H1 (cell line): Measurements from ENCODE around the gene POM121L2.

ENCODE experiments used
- BRCA1 ChIP-seq: IDR thresholded peaks from 2 replicates; pipeline ENCODE4 v1.6.1; 2012; ENCODE audit warnings: low read depth, low read length, improper control_type of control experiment
- CEBPB ChIP-seq: IDR thresholded peaks from 2 replicates; pipeline ENCODE4 v1.6.1; 2012; ENCODE audit warnings: low read depth, low read length
- CTBP2 ChIP-seq: IDR thresholded peaks from 2 replicates; pipeline ENCODE4 v1.7.0; 2011; ENCODE audit warnings: borderline replicate concordance, mild to moderate bottlenecking, moderate library complexity, mixed read lengths, low read length; ENCODE audit not compliant: insufficient read depth, insufficient read length
- CTCF ChIP-seq, 3 experiments: IDR thresholded peaks; 1 replicate in 2 of 3; 2 replicates in 1 of 3; pipeline versions ENCODE4 v1.5.1 to v1.6.1; 2011; ENCODE audit warnings: low read length in 3 of 3, mild to moderate bottlenecking in 3 of 3, inconsistent platforms in 2 of 3, low read depth in 1 of 3, moderate library complexity in 1 of 3; ENCODE audit not compliant: insufficient read depth in 1 of 3; ENCODE audit errors: control extremely low read depth in 1 of 3
- EZH2 ChIP-seq: fragments of 200-600 bp; sonication (generic); IDR thresholded peaks from 2 replicates; pipeline ENCODE4 v1.7.1; 2012; ENCODE audit warnings: low read depth, mild to moderate bottlenecking, moderate library complexity, low read length, inconsistent platforms; ENCODE audit not compliant: severe bottlenecking
- JUN ChIP-seq: IDR thresholded peaks from 2 replicates; pipeline ENCODE4 v1.6.1; 2011; ENCODE audit warnings: low read depth, mild to moderate bottlenecking, improper control_type of control experiment, low read length
- NANOG ChIP-seq: IDR thresholded peaks from 2 replicates; pipeline ENCODE4 v1.6.1; 2011; ENCODE audit warnings: low read length, low read depth, mild to moderate bottlenecking, inconsistent platforms; ENCODE audit not compliant: insufficient read depth, poor library complexity, severe bottlenecking
- POLR2A ChIP-seq, 2 experiments: IDR thresholded peaks; 1 replicate in 1 of 2; 2 replicates in 1 of 2; pipeline ENCODE4 v1.6.1; 2011; ENCODE audit warnings: low read depth in 2 of 2, low read length in 2 of 2, mild to moderate bottlenecking in 2 of 2; ENCODE audit errors: control extremely low read depth in 1 of 2
- POLR2AphosphoS5 ChIP-seq: IDR thresholded peaks from 2 replicates; pipeline ENCODE4 v1.6.1; 2011; ENCODE audit warnings: low read depth, low read length
- RNF2 ChIP-seq: fragments of 200-900, 300-1000 bp; sonication (generic); IDR thresholded peaks from 2 replicates; pipeline ENCODE4 v1.7.1; 2016; ENCODE audit warnings: borderline replicate concordance, low read depth, mild to moderate bottlenecking, antibody characterized with exemption, low read length; ENCODE audit not compliant: poor library complexity, severe bottlenecking; ENCODE audit errors: missing control alignments
- SUZ12 ChIP-seq: fragments of 200-600 bp; sonication (generic); IDR thresholded peaks from 2 replicates; pipeline ENCODE4 v1.6.1; 2012; ENCODE audit warnings: mild to moderate bottlenecking, inconsistent platforms, low read length, moderate library complexity, mixed read lengths
- TAF1 ChIP-seq: IDR thresholded peaks from 2 replicates; pipeline ENCODE4 v1.6.1; 2011; ENCODE audit warnings: mild to moderate bottlenecking, low read depth, low read length
- YY1 ChIP-seq: IDR thresholded peaks from 2 replicates; pipeline ENCODE4 v1.6.1; 2011; ENCODE audit warnings: low read depth, mild to moderate bottlenecking, low read length
- TF ChIP-seq, protein P1 (sequence below): IDR thresholded peaks from 2 replicates; pipeline ENCODE4 v1.6.1; 2012; ENCODE audit warnings: low read length, inconsistent platforms

GRCh38 chr6:27281569-27281968, 30.5 kb downstream of the POM121L2 start:
- TF ChIP-seq NANOG (no peak), CTCF (IDR thresholded peaks at IDR 0.05; ENCODE audit: control extremely low read depth in 1 of 3, insufficient read depth in 1 of 3, low read depth in 1 of 3, low read length in 3 of 3) (no peak), RNF2 (no peak), SUZ12 (no peak), POLR2AphosphoS5 (no peak), EZH2 (no peak), JUN (no peak), YY1 (no peak), BRCA1 (no peak), TAF1 (no peak), CTBP2 (no peak), CEBPB (no peak), POLR2A (IDR thresholded peaks at IDR 0.05; ENCODE audit: control extremely low read depth in 1 of 2, low read depth in 2 of 2, low read length in 2 of 2) (no peak)
- TF ChIP-seq, protein P1, sequence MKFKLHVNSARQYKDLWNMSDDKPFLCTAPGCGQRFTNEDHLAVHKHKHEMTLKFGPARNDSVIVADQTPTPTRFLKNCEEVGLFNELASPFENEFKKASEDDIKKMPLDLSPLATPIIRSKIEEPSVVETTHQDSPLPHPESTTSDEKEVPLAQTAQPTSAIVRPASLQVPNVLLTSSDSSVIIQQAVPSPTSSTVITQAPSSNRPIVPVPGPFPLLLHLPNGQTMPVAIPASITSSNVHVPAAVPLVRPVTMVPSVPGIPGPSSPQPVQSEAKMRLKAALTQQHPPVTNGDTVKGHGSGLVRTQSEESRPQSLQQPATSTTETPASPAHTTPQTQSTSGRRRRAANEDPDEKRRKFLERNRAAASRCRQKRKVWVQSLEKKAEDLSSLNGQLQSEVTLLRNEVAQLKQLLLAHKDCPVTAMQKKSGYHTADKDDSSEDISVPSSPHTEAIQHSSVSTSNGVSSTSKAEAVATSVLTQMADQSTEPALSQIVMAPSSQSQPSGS, result no peak
